ENCODE data around the gene CNPPD1. TPM values are rescaled to one million over a fixed set of nuclear protein-coding genes. Genes with fewer than 3 reads are reported as not detected.

CNPPD1 gene
- total and polyA plus RNA-seq, 7 donors = 24.1 to 79.5 (median 38.5) TPM

GRCh38 chr2:219179601-219180465 is 3.1 kb upstream of the CNPPD1 start:
- TF ChIP-seq POLR2A (IDR thresholded peaks at IDR 0.05) (no peak), POLR2AphosphoS5 (IDR thresholded peaks at IDR 0.05) (no peak), EP300 (IDR thresholded peaks at IDR 0.05) (no peak)
- TF ChIP-seq, protein P1, sequence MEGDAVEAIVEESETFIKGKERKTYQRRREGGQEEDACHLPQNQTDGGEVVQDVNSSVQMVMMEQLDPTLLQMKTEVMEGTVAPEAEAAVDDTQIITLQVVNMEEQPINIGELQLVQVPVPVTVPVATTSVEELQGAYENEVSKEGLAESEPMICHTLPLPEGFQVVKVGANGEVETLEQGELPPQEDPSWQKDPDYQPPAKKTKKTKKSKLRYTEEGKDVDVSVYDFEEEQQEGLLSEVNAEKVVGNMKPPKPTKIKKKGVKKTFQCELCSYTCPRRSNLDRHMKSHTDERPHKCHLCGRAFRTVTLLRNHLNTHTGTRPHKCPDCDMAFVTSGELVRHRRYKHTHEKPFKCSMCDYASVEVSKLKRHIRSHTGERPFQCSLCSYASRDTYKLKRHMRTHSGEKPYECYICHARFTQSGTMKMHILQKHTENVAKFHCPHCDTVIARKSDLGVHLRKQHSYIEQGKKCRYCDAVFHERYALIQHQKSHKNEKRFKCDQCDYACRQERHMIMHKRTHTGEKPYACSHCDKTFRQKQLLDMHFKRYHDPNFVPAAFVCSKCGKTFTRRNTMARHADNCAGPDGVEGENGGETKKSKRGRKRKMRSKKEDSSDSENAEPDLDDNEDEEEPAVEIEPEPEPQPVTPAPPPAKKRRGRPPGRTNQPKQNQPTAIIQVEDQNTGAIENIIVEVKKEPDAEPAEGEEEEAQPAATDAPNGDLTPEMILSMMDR (IDR thresholded peaks at IDR 0.05) = no peak
- WGBS, 2 donors = 95 to 96% methylated on average over 9 of the region's 9 CpGs
- Histone ChIP-seq H3K27me3 (no peaks in the 10 kb centered on the region), H3K27ac (peak overlapping the region in 1 of 4 donors; percentile 3), H3K4me3 (peak overlapping the region in 1 of 4 donors; percentile 77), H3K9me3 (no peaks in the 10 kb centered on the region), H3K36me3 (peaks cover 29 to 56% (median 41%) of the 10 kb centered on the region in 4 donors), H3K4me1 (peaks cover 2 to 35% (median 29%) of the 10 kb centered on the region in 4 donors)
- DNase-seq = peak; percentile 56
- intact Hi-C loops (cut with DNase I) = loop anchor here (5.0 kb wide), 2 partner anchors 117 to 207 kb away; partner anchors contain the start of gene DNPEP

- TF ChIP-seq EP300 (IDR thresholded peaks at IDR 0.05) (no peak), POLR2A (IDR thresholded peaks at IDR 0.05) (no peak), POLR2AphosphoS5 (IDR thresholded peaks at IDR 0.05) (no peak)
- TF ChIP-seq, protein P1 (IDR thresholded peaks at IDR 0.05) = no peak
Observed at GRCh38 chr2:219178377-219179175, 1.9 kb upstream of the CNPPD1 start.

GRCh38 chr2:219177552-219178376 is 1.0 kb upstream of the CNPPD1 start, which contains the start of gene RETREG2:
TSS of gene RETREG2 (plus strand) at chr2:219178275. CDS start at chr2:219178353, 78 bp downstream.
- no peaks in the 10 kb centered on the region for H3K27me3 ChIP-seq
- intact Hi-C loops (cut with DNase I) = loop anchor here (1.0 to 5.0 kb wide), 8 partner anchors 17 to 210 kb away; partner anchors contain the start of genes ABCB6, ANKZF1, ATG9A and DNAJB2
- peaks cover 29 to 58% (median 44%) of the 10 kb centered on the region in 4 donors for H3K36me3 ChIP-seq
- peak within 1 kb of the TSS; percentile 64 to 97 (median 86) for H3K4me3 ChIP-seq
- peak within 1 kb of the TSS; percentile 91 to 99 (median 94) for H3K27ac ChIP-seq
- TF ChIP-seq POLR2A (IDR thresholded peaks at IDR 0.05) (peak; percentile 98 to 99), POLR2AphosphoS5 (IDR thresholded peaks at IDR 0.05) (peak; percentile 97 to 100 (median 100)), EP300 (IDR thresholded peaks at IDR 0.05) (peak in 1 of 4 donors; percentile 28)
- TF ChIP-seq, protein P1 (IDR thresholded peaks at IDR 0.05) = peak in 1 of 4 experiments; percentile 25
- H3K4me1 ChIP-seq = peaks cover 2 to 39% (median 31%) of the 10 kb centered on the region in 4 donors
- no peaks in the 10 kb centered on the region for H3K9me3 ChIP-seq
- WGBS, 2 donors = 0% methylated on average over 67 of the region's 67 CpGs
- peak; percentile 94 for DNase-seq

More at GRCh38 chr2:219178377-219179175, 1.9 kb upstream of the CNPPD1 start:
- peak; percentile 76 for DNase-seq
- Histone ChIP-seq H3K9me3 (no peaks in the 10 kb centered on the region), H3K27me3 (no peaks in the 10 kb centered on the region), H3K4me3 (peak overlapping the region; percentile 64 to 97 (median 86)), H3K27ac (peak overlapping the region; percentile 91 to 99 (median 94)), H3K36me3 (peaks cover 29 to 58% (median 45%) of the 10 kb centered on the region in 4 donors), H3K4me1 (peaks cover 2 to 39% (median 31%) of the 10 kb centered on the region in 4 donors)
- 1 to 3% methylated on average over 45 of the region's 45 CpGs for WGBS, 2 donors
- intact Hi-C loops (cut with DNase I) = loop anchor here (1.0 to 5.0 kb wide), 3 partner anchors 51 to 209 kb away; partner anchors contain the start of genes ANKZF1, ATG9A and DNPEP
